Endothelial cell (in vitro differentiated cells): Measurements from ENCODE around the gene SMARCA2. TPM values are rescaled to one million over a fixed set of nuclear protein-coding genes. Genes with fewer than 3 reads are reported as not detected.

ENCODE experiments used
- DNase-seq: peaks from one replicate; pipeline ENCODE4 v3.0.0; 2021; ENCODE audit warnings: low spot score
- H3K27ac Mint-ChIP-seq: one replicate; pipeline ENCODE4 v1.8.0; 2021; ENCODE audit warnings: mixed read lengths, inconsistent platforms; ENCODE audit not compliant: unreplicated experiment
- H3K27me3 Mint-ChIP-seq: one replicate; pipeline ENCODE4 v1.8.0; 2021; ENCODE audit warnings: mild to moderate bottlenecking, moderate library complexity, mixed read lengths, inconsistent platforms; ENCODE audit not compliant: unreplicated experiment
- H3K36me3 Mint-ChIP-seq: one replicate; pipeline ENCODE4 v1.8.0; 2021; ENCODE audit warnings: mild to moderate bottlenecking, low read depth, mixed read lengths, inconsistent platforms; ENCODE audit not compliant: unreplicated experiment
- H3K4me1 Mint-ChIP-seq: one replicate; pipeline ENCODE4 v1.8.0; 2021; ENCODE audit warnings: mild to moderate bottlenecking, mixed read lengths, inconsistent platforms; ENCODE audit not compliant: unreplicated experiment
- H3K4me3 Mint-ChIP-seq: one replicate; pipeline ENCODE4 v1.8.0; 2021; ENCODE audit warnings: mild to moderate bottlenecking, mixed read lengths, inconsistent platforms; ENCODE audit not compliant: unreplicated experiment
- H3K9me3 Mint-ChIP-seq: one replicate; pipeline ENCODE4 v1.8.0; 2021; ENCODE audit warnings: mixed read lengths, inconsistent platforms; ENCODE audit not compliant: unreplicated experiment
- total RNA-seq: library from RNA; stranded (reverse); fragmentation: NEBNext Ultra II Directional; extraction: Animal tissue kit (Norgen Biotek cat#: 25700); gene quantifications from one replicate; pipeline ENCODE4 v1.2.1, GENCODE V29; 2021; ENCODE audit not compliant: unreplicated experiment
- TF ChIP-seq, protein P1 (sequence below): fragments of 200-600 bp; sonication (generic); IDR thresholded peaks from one replicate; pipeline ENCODE4 v1.5.0; 2021; ENCODE audit warnings: antibody characterized with exemption; ENCODE audit not compliant: unreplicated experiment

SMARCA2 gene
- total RNA-seq, 1 donor from 2014 or later = 43.7 TPM

GRCh38 chr9:2066312-2067273, 51.4 kb downstream of the SMARCA2 start:
- no peaks in the 10 kb centered on the region for H3K4me1 Mint-ChIP-seq
- H3K4me3 Mint-ChIP-seq = no peak overlapping the region
- no peak overlapping the region for H3K27ac Mint-ChIP-seq
- no peaks in the 10 kb centered on the region for H3K36me3 Mint-ChIP-seq
- H3K27me3 Mint-ChIP-seq = no peaks in the 10 kb centered on the region
- TF ChIP-seq, protein P1, sequence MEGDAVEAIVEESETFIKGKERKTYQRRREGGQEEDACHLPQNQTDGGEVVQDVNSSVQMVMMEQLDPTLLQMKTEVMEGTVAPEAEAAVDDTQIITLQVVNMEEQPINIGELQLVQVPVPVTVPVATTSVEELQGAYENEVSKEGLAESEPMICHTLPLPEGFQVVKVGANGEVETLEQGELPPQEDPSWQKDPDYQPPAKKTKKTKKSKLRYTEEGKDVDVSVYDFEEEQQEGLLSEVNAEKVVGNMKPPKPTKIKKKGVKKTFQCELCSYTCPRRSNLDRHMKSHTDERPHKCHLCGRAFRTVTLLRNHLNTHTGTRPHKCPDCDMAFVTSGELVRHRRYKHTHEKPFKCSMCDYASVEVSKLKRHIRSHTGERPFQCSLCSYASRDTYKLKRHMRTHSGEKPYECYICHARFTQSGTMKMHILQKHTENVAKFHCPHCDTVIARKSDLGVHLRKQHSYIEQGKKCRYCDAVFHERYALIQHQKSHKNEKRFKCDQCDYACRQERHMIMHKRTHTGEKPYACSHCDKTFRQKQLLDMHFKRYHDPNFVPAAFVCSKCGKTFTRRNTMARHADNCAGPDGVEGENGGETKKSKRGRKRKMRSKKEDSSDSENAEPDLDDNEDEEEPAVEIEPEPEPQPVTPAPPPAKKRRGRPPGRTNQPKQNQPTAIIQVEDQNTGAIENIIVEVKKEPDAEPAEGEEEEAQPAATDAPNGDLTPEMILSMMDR = no peak
- DNase-seq = no peak
- no peaks in the 10 kb centered on the region for H3K9me3 Mint-ChIP-seq

- no peak overlapping the region for H3K27ac Mint-ChIP-seq
- no peak overlapping the region for H3K4me3 Mint-ChIP-seq
- peaks cover 5% of the 10 kb centered on the region for H3K4me1 Mint-ChIP-seq
- no peaks in the 10 kb centered on the region for H3K9me3 Mint-ChIP-seq
- TF ChIP-seq, protein P1 = no peak
- H3K27me3 Mint-ChIP-seq = peaks cover 2% of the 10 kb centered on the region
- DNase-seq = no peak
- peaks cover 8% of the 10 kb centered on the region for H3K36me3 Mint-ChIP-seq
Measured at GRCh38 chr9:2072752-2073405, 57.7 kb downstream of the SMARCA2 start.

GRCh38 chr9:2082772-2083171, 67.6 kb downstream of the SMARCA2 start:
- no peak for DNase-seq
- H3K27ac Mint-ChIP-seq = no peak overlapping the region
- peaks cover 5% of the 10 kb centered on the region for H3K36me3 Mint-ChIP-seq

GRCh38 chr9:2083479-2083878, 68.3 kb downstream of the SMARCA2 start:
- Mint-ChIP-seq H3K27ac (no peak overlapping the region), H3K4me1 (peaks cover 10% of the 10 kb centered on the region), H3K9me3 (no peaks in the 10 kb centered on the region), H3K27me3 (no peaks in the 10 kb centered on the region), H3K4me3 (no peak overlapping the region), H3K36me3 (peaks cover 5% of the 10 kb centered on the region)
- TF ChIP-seq, protein P1 = no peak
- no peak for DNase-seq

More at GRCh38 chr9:2082772-2083171, 67.6 kb downstream of the SMARCA2 start:
- H3K27me3 Mint-ChIP-seq = no peaks in the 10 kb centered on the region
- no peak overlapping the region for H3K4me3 Mint-ChIP-seq
- H3K4me1 Mint-ChIP-seq = peaks cover 10% of the 10 kb centered on the region
- no peaks in the 10 kb centered on the region for H3K9me3 Mint-ChIP-seq
- TF ChIP-seq, protein P1 = no peak

DNA sequence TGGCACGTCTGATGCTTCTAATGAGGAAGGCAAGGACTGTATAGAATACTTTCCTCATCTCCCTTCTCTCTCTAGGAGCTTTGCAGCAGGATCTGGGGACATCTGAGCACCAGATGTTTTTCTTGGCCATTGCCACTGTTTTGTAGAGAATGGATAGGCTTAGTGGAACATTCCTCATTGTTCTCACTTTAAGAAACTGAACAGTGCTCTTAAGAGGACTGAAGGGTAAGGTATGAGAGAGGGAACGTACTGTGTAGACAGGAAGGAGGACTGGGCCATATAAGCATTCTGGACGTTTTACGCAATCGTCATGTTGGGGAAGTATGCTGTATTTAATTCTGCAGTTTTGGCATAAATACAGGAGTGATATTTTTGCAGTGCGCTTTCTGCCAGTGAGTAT, 70.6 kb downstream of the SMARCA2 start:
- H3K4me1 Mint-ChIP-seq = peaks cover under 1% of the 10 kb centered on the region
- TF ChIP-seq, protein P1 = no peak
- H3K27me3 Mint-ChIP-seq = no peaks in the 10 kb centered on the region
- H3K9me3 Mint-ChIP-seq = no peaks in the 10 kb centered on the region
- no peak for DNase-seq
- peaks cover 5% of the 10 kb centered on the region for H3K36me3 Mint-ChIP-seq
- H3K27ac Mint-ChIP-seq = no peak overlapping the region
- no peak overlapping the region for H3K4me3 Mint-ChIP-seq
